ENCODE measurements around the gene CCL11.

CCL11 gene

GRCh38 chr17:34257986-34258326 is 27.6 kb upstream of the CCL11 start:
- no peak overlapping the region for H3K4me3 ChIP-seq (replicated peaks; ENCODE audit: low read depth, low read length)
- H3K27me3 ChIP-seq (replicated peaks; ENCODE audit: control insufficient read depth, insufficient read depth, low read length) = peaks cover 2% of the 10 kb centered on the region
- TF ChIP-seq CTCF (IDR thresholded peaks at IDR 0.05; ENCODE audit: insufficient read depth, low read length, poor library complexity, severe bottlenecking) = no peak
- no peak for DNase-seq (ENCODE audit: extremely low read depth, insufficient read length)
- H3K36me3 ChIP-seq (ENCODE audit: control insufficient read depth, insufficient read depth, low read length) = no peaks in the 10 kb centered on the region

- Histone ChIP-seq H3K36me3 (ENCODE audit: control insufficient read depth, insufficient read depth, low read length) (no peaks in the 10 kb centered on the region), H3K4me3 (replicated peaks; ENCODE audit: low read depth, low read length) (no peak overlapping the region), H3K27me3 (replicated peaks; ENCODE audit: control insufficient read depth, insufficient read depth, low read length) (peaks cover 2% of the 10 kb centered on the region; the same call in 1 of the 2 replicates)
- TF ChIP-seq CTCF (IDR thresholded peaks at IDR 0.05; ENCODE audit: insufficient read depth, low read length, poor library complexity, severe bottlenecking) = no peak
- no peak for DNase-seq (ENCODE audit: extremely low read depth, insufficient read length)
These were observed 26.4 kb upstream of the CCL11 start for GRCh38 chr17:34259146-34259545.

- no peak for TF ChIP-seq CTCF (IDR thresholded peaks at IDR 0.05; ENCODE audit: insufficient read depth, low read length, poor library complexity, severe bottlenecking)
- Histone ChIP-seq H3K4me3 (replicated peaks; ENCODE audit: low read depth, low read length) (no peak overlapping the region), H3K36me3 (ENCODE audit: control insufficient read depth, insufficient read depth, low read length) (no peaks in the 10 kb centered on the region), H3K27me3 (replicated peaks; ENCODE audit: control insufficient read depth, insufficient read depth, low read length) (peaks cover 2% of the 10 kb centered on the region; the same call in 1 of the 2 replicates)
- no peak for DNase-seq (ENCODE audit: extremely low read depth, insufficient read length)
These were observed 24.7 kb upstream of the CCL11 start for GRCh38 chr17:34260861-34261260.

GRCh38 chr17:34261568-34262337 is 23.8 kb upstream of the CCL11 start:
- H3K4me3 ChIP-seq (replicated peaks; ENCODE audit: low read depth, low read length) = no peak overlapping the region
- TF ChIP-seq CTCF (IDR thresholded peaks at IDR 0.05; ENCODE audit: insufficient read depth, low read length, poor library complexity, severe bottlenecking) = no peak
- H3K27me3 ChIP-seq (replicated peaks; ENCODE audit: control insufficient read depth, insufficient read depth, low read length) = peaks cover 2% of the 10 kb centered on the region; the same call in 1 of the 2 replicates
- H3K36me3 ChIP-seq (ENCODE audit: control insufficient read depth, insufficient read depth, low read length) = no peaks in the 10 kb centered on the region
- DNase-seq (ENCODE audit: extremely low read depth, insufficient read length) = no peak

- no peak for TF ChIP-seq CTCF (IDR thresholded peaks at IDR 0.05; ENCODE audit: insufficient read depth, low read length, poor library complexity, severe bottlenecking)
- Histone ChIP-seq H3K27me3 (replicated peaks; ENCODE audit: control insufficient read depth, insufficient read depth, low read length) (no peaks in the 10 kb centered on the region), H3K4me3 (replicated peaks; ENCODE audit: low read depth, low read length) (no peak overlapping the region), H3K36me3 (ENCODE audit: control insufficient read depth, insufficient read depth, low read length) (no peaks in the 10 kb centered on the region)
- DNase-seq (ENCODE audit: extremely low read depth, insufficient read length) = no peak
These were observed 19.8 kb upstream of the CCL11 start for GRCh38 chr17:34265711-34266110.
